Sigmoid colon (tissue), 7 donors: ENCODE data around the gene DAAM1. TPM values are rescaled to one million over a fixed set of nuclear protein-coding genes. Genes with fewer than 3 reads are reported as not detected.

ENCODE experiments used
- DNase-seq: peaks from one replicate; pipeline ENCODE4 v3.0.0-alpha.2; 2019
- H3K27ac ChIP-seq, 4 donors: fragments of 200-600 bp; sonication (generic); one replicate each; pipeline ENCODE4 v1.5.1; 2016 to 2019; ENCODE audit warnings: mild to moderate bottlenecking in 1 of 4
- H3K27me3 ChIP-seq, 3 donors: fragments of 200-600 bp; sonication (generic); one replicate each; pipeline ENCODE4 v1.5.1; 2019; ENCODE audit warnings: mild to moderate bottlenecking in 1 of 3
- H3K36me3 ChIP-seq, 4 donors: fragments of 200-600 bp; sonication (generic); one replicate each; pipeline ENCODE4 v1.5.1; 2016 to 2019
- H3K4me1 ChIP-seq, 4 donors: fragments of 200-600 bp; sonication (generic); one replicate each; pipeline ENCODE4 v1.5.1; 2017 to 2019
- H3K4me3 ChIP-seq, 4 donors: fragments of 200-600 bp; sonication (generic); one replicate each; pipeline ENCODE4 v1.5.1; 2017 to 2019; ENCODE audit warnings: mild to moderate bottlenecking in 2 of 4, moderate library complexity in 1 of 4
- H3K9me3 ChIP-seq, 4 donors: fragments of 200-600 bp in 3 of 4; sonication (generic) in 3 of 4; one replicate each; pipeline versions ENCODE4 v1.5.1 to v1.6.1; 2013 to 2019
- EP300 ChIP-seq, 4 donors: sonication (generic); formaldehyde crosslinking; IDR thresholded peaks; one replicate each; pipeline ENCODE4 v1.6.1; 2017; ENCODE audit warnings: antibody characterized with exemption in 4 of 4
- POLR2A ChIP-seq, 2 donors: fragments of 450-650 bp; IDR thresholded peaks; one replicate each; pipeline ENCODE4 v1.6.1; 2016; ENCODE audit warnings: antibody characterized with exemption in 2 of 2, mild to moderate bottlenecking in 2 of 2, moderate library complexity in 2 of 2
- POLR2AphosphoS5 ChIP-seq, 4 donors: sonication (generic); formaldehyde crosslinking; IDR thresholded peaks; one replicate each; pipeline ENCODE4 v1.6.1; 2017; ENCODE audit warnings: antibody characterized with exemption in 4 of 4
- WGBS, 2 donors: extraction: QIAGEN DNeasy Blood & Tissue Kit; methylation state at CpG; one replicate each; pipeline ENCODE4 v1.1.7; 2013; 5-methylcytosine and 5-hydroxymethylcytosine counted together
- intact Hi-C: fragments of 100-400 bp; cut with DNase I; formaldehyde crosslinking; loops from one replicate; pipeline ENCODE4 v1.15.1; 2023
- polyA plus RNA-seq, 3 donors: library from polyadenylated mRNA; stranded (reverse); fragments of 200-250 nt; gene quantifications; one replicate each; pipeline ENCODE4 v1.2.3, GENCODE V29; 2013
- total RNA-seq, 4 donors: library from RNA; depleted of rRNA; stranded (reverse); fragments of >200 nt; gene quantifications; one replicate each; pipeline ENCODE4 v1.1.0, GENCODE V29; 2016
- TF ChIP-seq, protein P1 (sequence below), 4 experiments: fragments of 450-650 bp in 3 of 4; fragments of 200-600 bp in 1 of 4; IDR thresholded peaks; one replicate each; pipeline ENCODE4 v1.5.1; 2016 to 2019; ENCODE audit warnings: antibody characterized with exemption in 4 of 4, mild to moderate bottlenecking in 3 of 4, moderate library complexity in 2 of 4
- donor health status: healthy with polysubstance abuse.
- donor health status: Bipolar disorder and iron deficiency.
- donor health status: healthy.

The DAAM1 gene
- total and polyA plus RNA-seq, 7 donors = 11.4 to 77.8 (median 47.5) TPM

GRCh38 chr14:59332727-59333126 is 144.3 kb downstream of the DAAM1 start:
- Histone ChIP-seq H3K9me3 (no peaks in the 10 kb centered on the region), H3K4me3 (no peak overlapping the region), H3K4me1 (peaks cover 0 to 80% (median 69%) of the 10 kb centered on the region in 4 donors), H3K27me3 (no peaks in the 10 kb centered on the region), H3K36me3 (peaks cover 0 to 24% (median 13%) of the 10 kb centered on the region in 4 donors), H3K27ac (peak overlapping the region; percentile 78 to 89 (median 84))
- 64 to 71% methylated on average over 2 of the region's 2 CpGs for WGBS, 2 donors
- intact Hi-C loops = loop anchor here (5.0 kb wide), 1 partner anchor 120 kb away; no protein-coding TSS in a partner anchor
- TF ChIP-seq, protein P1, sequence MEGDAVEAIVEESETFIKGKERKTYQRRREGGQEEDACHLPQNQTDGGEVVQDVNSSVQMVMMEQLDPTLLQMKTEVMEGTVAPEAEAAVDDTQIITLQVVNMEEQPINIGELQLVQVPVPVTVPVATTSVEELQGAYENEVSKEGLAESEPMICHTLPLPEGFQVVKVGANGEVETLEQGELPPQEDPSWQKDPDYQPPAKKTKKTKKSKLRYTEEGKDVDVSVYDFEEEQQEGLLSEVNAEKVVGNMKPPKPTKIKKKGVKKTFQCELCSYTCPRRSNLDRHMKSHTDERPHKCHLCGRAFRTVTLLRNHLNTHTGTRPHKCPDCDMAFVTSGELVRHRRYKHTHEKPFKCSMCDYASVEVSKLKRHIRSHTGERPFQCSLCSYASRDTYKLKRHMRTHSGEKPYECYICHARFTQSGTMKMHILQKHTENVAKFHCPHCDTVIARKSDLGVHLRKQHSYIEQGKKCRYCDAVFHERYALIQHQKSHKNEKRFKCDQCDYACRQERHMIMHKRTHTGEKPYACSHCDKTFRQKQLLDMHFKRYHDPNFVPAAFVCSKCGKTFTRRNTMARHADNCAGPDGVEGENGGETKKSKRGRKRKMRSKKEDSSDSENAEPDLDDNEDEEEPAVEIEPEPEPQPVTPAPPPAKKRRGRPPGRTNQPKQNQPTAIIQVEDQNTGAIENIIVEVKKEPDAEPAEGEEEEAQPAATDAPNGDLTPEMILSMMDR (IDR thresholded peaks at IDR 0.05) = no peak
- TF ChIP-seq POLR2A (IDR thresholded peaks at IDR 0.05) = no peak
- no peak for TF ChIP-seq POLR2AphosphoS5 (IDR thresholded peaks at IDR 0.05)
- no peak for TF ChIP-seq EP300 (IDR thresholded peaks at IDR 0.05)
- DNase-seq = no peak

GRCh38 chr14:59333235-59333634 is 144.8 kb downstream of the DAAM1 start:
- no peak overlapping the region for H3K4me3 ChIP-seq
- no peak for DNase-seq
- intact Hi-C loops = loop anchor here (5.0 kb wide), 1 partner anchor 121 kb away; no protein-coding TSS in a partner anchor
- WGBS, 2 donors = 77 to 83% methylated on average over 2 of the region's 2 CpGs
- peaks cover 0 to 20% (median 13%) of the 10 kb centered on the region in 4 donors for H3K36me3 ChIP-seq
- H3K4me1 ChIP-seq = peaks cover 0 to 85% (median 74%) of the 10 kb centered on the region in 4 donors
- no peaks in the 10 kb centered on the region for H3K9me3 ChIP-seq
- TF ChIP-seq POLR2AphosphoS5 (IDR thresholded peaks at IDR 0.05) (no peak), EP300 (IDR thresholded peaks at IDR 0.05) (no peak), POLR2A (IDR thresholded peaks at IDR 0.05) (no peak)
- TF ChIP-seq, protein P1 (IDR thresholded peaks at IDR 0.05) = no peak
- no peaks in the 10 kb centered on the region for H3K27me3 ChIP-seq
- H3K27ac ChIP-seq = peak overlapping the region; percentile 78 to 89 (median 84)

DNA sequence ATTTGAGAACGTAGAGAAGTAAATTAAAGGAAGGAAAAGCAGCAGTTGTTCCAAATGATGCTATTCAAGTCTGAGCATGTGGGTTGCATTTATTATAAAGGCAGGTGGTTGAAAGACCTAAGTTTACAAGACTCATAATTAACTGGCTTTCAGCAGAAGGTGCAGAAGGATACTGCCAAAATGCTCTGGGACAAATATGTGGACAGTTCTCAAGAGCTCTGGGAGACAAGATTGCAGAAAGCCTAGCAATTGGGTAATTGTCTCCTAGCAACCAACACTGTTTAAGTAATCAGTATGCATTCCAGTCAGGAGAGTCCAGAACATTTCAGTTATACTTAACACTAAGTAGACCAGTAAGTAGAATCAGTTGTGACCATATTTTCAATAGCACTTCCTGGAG is 145.2 kb downstream of the DAAM1 start:
- Histone ChIP-seq H3K36me3 (peaks cover 0 to 19% (median 13%) of the 10 kb centered on the region in 4 donors), H3K4me1 (peaks cover 0 to 89% (median 78%) of the 10 kb centered on the region in 4 donors), H3K27ac (peak overlapping the region; percentile 78 to 89 (median 84)), H3K9me3 (no peaks in the 10 kb centered on the region), H3K27me3 (no peaks in the 10 kb centered on the region), H3K4me3 (no peak overlapping the region)
- TF ChIP-seq POLR2AphosphoS5 (IDR thresholded peaks at IDR 0.05) (peak; percentile 59 to 84 (median 76)), POLR2A (IDR thresholded peaks at IDR 0.05) (no peak), EP300 (IDR thresholded peaks at IDR 0.05) (peak; percentile 45 to 93 (median 73))
- TF ChIP-seq, protein P1 (IDR thresholded peaks at IDR 0.05) = no peak
- intact Hi-C loops = loop anchor here (5.0 kb wide), 1 partner anchor 121 kb away; no protein-coding TSS in a partner anchor
- 71 to 74% methylated on average over 1 of the region's 1 CpG for WGBS, 2 donors
- peak; percentile 78 for DNase-seq

DNA sequence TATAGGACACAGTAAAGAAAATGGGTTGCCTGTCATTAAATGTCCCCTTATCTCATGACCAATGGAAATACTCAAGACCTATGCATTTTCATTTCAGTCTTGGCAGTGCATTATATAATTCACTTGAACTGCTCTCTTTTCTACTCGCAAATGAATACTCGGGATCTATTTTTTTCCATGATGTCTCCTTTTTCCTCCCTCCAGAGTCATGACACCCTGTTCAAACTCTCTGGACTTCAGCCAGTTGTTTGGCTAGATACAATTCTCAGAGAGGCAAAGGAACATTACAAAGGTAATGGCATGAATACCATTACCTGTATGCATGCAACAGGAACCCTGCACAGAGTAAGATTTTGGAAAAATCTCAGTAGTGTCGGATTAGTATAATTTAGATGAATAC is 145.8 kb downstream of the DAAM1 start:
- no peak overlapping the region for H3K4me3 ChIP-seq
- intact Hi-C loops = loop anchor here (5.0 kb wide), 1 partner anchor 122 kb away; no protein-coding TSS in a partner anchor
- H3K4me1 ChIP-seq = peaks cover 0 to 94% (median 78%) of the 10 kb centered on the region in 4 donors
- TF ChIP-seq, protein P1 (IDR thresholded peaks at IDR 0.05) = no peak
- TF ChIP-seq POLR2A (IDR thresholded peaks at IDR 0.05) (no peak), EP300 (IDR thresholded peaks at IDR 0.05) (no peak), POLR2AphosphoS5 (IDR thresholded peaks at IDR 0.05) (no peak)
- peaks cover 0 to 19% (median 13%) of the 10 kb centered on the region in 4 donors for H3K36me3 ChIP-seq
- peak overlapping the region; percentile 78 to 89 (median 84) for H3K27ac ChIP-seq
- H3K9me3 ChIP-seq = no peaks in the 10 kb centered on the region
- 85 to 87% methylated on average over 3 of the region's 3 CpGs for WGBS, 2 donors
- no peak for DNase-seq
- no peaks in the 10 kb centered on the region for H3K27me3 ChIP-seq
